ENCODE measurements around the gene RAD9A.

DNA sequence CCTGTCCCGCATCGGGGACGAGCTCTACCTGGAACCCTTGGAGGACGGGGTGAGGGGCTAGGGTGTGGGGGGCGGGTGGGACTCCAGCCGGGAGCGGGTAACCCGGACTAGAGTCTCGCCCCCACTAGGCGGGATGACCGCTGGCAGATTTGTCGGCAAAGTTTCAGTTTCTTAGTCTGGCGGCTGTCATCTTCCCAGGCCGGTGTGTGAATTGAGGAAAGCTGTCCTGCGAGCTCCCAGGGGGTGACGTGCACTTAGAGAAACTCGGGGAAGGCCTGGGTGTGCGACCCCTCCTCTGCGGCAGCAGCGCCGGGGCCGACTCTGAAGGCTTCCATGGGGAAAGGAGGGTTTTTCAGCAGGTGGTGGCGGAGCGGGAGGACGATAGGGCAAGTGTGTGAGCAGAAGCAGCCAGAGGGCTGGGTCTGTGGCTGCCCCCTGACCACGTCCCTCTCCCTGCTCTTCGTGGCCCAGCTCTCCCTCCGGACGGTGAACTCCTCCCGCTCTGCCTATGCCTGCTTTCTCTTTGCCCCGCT lies 463 bp downstream of the RAD9A start:
- TF ChIP-seq FOXP2 (optimal IDR thresholded peaks at IDR 0.05; ENCODE audit: control extremely low read depth, extremely low read length, insufficient read depth) (no peak), POLR2AphosphoS5 (IDR thresholded peaks at IDR 0.05; ENCODE audit: borderline replicate concordance, low read depth, low read length) (no peak)
